ENCODE data around the gene DDX21. TPM values are rescaled to one million over a fixed set of nuclear protein-coding genes. Genes with fewer than 3 reads are reported as not detected.
"Not testable (repeated sequence)": the region's sequence is repeated elsewhere in the genome, so short reads cannot be mapped to it uniquely, and the experiment has no call there.

Gene DDX21
- total and polyA plus RNA-seq, 12 donors = 10.2 to 52.4 (median 23.8) TPM

- Histone ChIP-seq H3K9me3 (no peaks in the 10 kb centered on the region), H3K4me3 (peak overlapping the region in 1 of 10 donors; percentile 13), H3K36me3 (peaks cover 0 to 56% (median 41%) of the 10 kb centered on the region in 9 donors), H3K4me1 (peaks cover 3 to 53% (median 22%) of the 10 kb centered on the region in 9 donors), H3K27ac (peak overlapping the region in 1 of 10 donors; percentile 36), H3K27me3 (no peaks in the 10 kb centered on the region)
- ATAC-seq (no peak), DNase-seq (no peak)
- TF ChIP-seq CTCF (IDR thresholded peaks at IDR 0.05) = no peak
- 92% methylated on average over 4 of the region's 4 CpGs for WGBS, 2 donors
- intact Hi-C loops (cut with DNase I) = loop anchor here in 1 of 10 donors (10.0 kb wide), 1 partner anchor 205 kb away; no protein-coding TSS in a partner anchor
Observed at GRCh38 chr10:68959695-68960527, 3.9 kb downstream of the DDX21 start.

- Histone ChIP-seq H3K27ac (no peak overlapping the region), H3K36me3 (peaks cover 0 to 89% (median 72%) of the 10 kb centered on the region in 9 donors), H3K4me1 (peaks cover 0 to 33% (median 2%) of the 10 kb centered on the region in 9 donors), H3K9me3 (no peaks in the 10 kb centered on the region), H3K27me3 (no peaks in the 10 kb centered on the region), H3K4me3 (no peak overlapping the region)
- DNase-seq (no peak), ATAC-seq (no peak)
- intact Hi-C loops (cut with DNase I) = loop anchor here in 1 of 10 donors (10.0 kb wide), 1 partner anchor 208 kb away; no protein-coding TSS in a partner anchor
- TF ChIP-seq CTCF (IDR thresholded peaks at IDR 0.05) = no peak
- 88 to 90% methylated on average over 4 of the region's 4 CpGs for WGBS, 2 donors
Observed at GRCh38 chr10:68963151-68963550, 7.2 kb downstream of the DDX21 start.

DNA sequence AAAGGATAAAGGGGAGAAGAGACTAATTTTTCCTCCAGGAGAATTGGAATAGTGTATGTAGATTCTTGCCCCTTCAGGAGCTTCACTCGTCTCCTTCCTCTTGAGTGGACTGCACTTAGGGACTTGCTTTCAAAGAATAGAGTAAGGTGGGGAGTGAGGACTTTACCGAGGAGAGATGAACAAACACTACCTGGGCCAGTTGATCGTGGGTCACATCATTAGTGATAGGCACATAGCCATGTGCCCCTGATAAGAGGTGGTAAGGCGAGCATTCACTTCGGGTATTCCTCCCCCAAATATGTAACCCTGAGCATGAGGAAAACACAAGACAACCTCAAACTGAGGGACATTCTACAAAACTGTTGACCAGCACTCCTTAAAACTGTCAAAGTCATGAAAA lies 18.0 kb downstream of the DDX21 start:
- no peak for TF ChIP-seq CTCF (IDR thresholded peaks at IDR 0.05)
- Histone ChIP-seq H3K27ac (no peak overlapping the region), H3K36me3 (peaks cover 0 to 100% (median 68%) of the 10 kb centered on the region in 9 donors), H3K4me3 (no peak overlapping the region), H3K4me1 (peaks cover 0 to 4% (median 0%) of the 10 kb centered on the region in 9 donors), H3K9me3 (no peaks in the 10 kb centered on the region), H3K27me3 (no peaks in the 10 kb centered on the region)
- 78 to 79% methylated on average over 5 of the region's 5 CpGs for WGBS, 2 donors
- no peak for DNase-seq
- intact Hi-C loops (cut with DNase I) = no loop called here
- ATAC-seq = no peak

- H3K27me3 ChIP-seq; H3K27ac ChIP-seq; H3K4me3 ChIP-seq; H3K9me3 ChIP-seq; DNase-seq; intact Hi-C loops (cut with DNase I); ATAC-seq; H3K4me1 ChIP-seq: not testable (repeated sequence)
- H3K36me3 ChIP-seq = peaks cover 4 to 100% (median 57%) of the 10 kb centered on the region in 9 donors
- 97 to 99% methylated on average over 5 of the region's 5 CpGs for WGBS, 2 donors
Observed at GRCh38 chr10:68975936-68976473, 20.0 kb downstream of the DDX21 start.

- H3K4me1 ChIP-seq; H3K27me3 ChIP-seq; intact Hi-C loops (cut with DNase I); H3K4me3 ChIP-seq; H3K9me3 ChIP-seq; DNase-seq: not testable (repeated sequence)
- WGBS, 2 donors = 58 to 71% methylated on average over 6 of the region's 6 CpGs
- Histone ChIP-seq H3K27ac (peak overlapping the region in 2 of 10 donors; percentile 28 to 34), H3K36me3 (peaks cover 0 to 100% (median 41%) of the 10 kb centered on the region in 9 donors)
- ATAC-seq = peak in 5 of 8 donors; percentile 55 to 85 (median 74)
Observed at GRCh38 chr10:68979738-68980137, 23.8 kb downstream of the DDX21 start.

All from heart right ventricle (tissue), 16 donors.